Upper lobe of left lung (tissue), 4 donors: ENCODE data around the gene MMP23B.

Experiments used
- POLR2A ChIP-seq, 4 donors: fragments of 450-650 bp; IDR thresholded peaks; one replicate each; pipeline ENCODE4 v1.5.1; 2016 to 2017; ENCODE audit warnings: antibody characterized with exemption in 4 of 4, mild to moderate bottlenecking in 2 of 4
- TF ChIP-seq, protein P1 (sequence below), 6 experiments: fragments of 450-650 bp in 4 of 6; fragments of 200-600 bp in 2 of 6; sonication (generic) in 2 of 6; IDR thresholded peaks; one replicate each; pipeline ENCODE4 v1.5.1; 2016 to 2019; ENCODE audit warnings: antibody characterized with exemption in 6 of 6

DNA sequence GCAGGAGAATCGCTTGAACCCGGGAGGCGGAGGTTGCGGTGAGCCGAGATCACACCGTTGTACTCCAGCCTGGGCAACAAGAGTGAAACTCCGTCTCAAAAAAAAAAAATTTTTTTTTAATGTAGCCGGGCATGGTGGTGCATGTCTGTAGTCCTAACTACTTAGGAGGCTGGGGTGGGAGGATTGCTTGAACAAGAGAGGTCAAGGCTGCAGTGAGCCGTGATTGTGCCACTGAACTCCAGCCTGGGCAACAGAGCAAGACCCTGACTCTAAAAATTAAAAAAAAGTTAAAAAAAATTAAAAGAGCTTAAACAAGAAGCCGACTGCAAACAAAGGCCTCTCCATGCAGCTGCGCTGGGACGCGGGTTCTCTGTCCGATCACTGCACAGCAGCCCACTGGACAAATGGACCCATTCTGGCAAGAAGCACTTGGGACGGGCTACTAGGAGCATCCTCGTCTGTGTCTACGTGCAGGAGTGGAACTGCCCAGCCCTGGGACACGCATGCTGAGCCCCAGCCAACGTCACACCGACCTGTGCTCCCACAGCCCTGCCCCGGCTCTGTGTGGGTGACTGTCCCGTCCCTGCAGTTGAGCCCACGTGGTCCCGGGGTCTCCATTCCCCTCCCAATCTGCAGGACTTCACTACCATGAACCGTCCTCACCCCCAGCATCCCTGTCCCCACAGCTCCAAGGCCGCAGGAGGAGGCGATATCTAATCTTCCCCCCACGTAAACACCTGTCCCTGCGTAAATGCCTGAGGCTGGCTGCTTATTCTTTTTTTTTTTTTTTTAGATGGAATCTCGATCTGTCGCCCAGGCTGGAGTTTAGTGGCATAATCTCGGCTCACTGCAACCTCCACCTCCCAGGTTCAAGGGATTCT, 48.3 kb downstream of the MMP23B start:
- TF ChIP-seq, protein P1, sequence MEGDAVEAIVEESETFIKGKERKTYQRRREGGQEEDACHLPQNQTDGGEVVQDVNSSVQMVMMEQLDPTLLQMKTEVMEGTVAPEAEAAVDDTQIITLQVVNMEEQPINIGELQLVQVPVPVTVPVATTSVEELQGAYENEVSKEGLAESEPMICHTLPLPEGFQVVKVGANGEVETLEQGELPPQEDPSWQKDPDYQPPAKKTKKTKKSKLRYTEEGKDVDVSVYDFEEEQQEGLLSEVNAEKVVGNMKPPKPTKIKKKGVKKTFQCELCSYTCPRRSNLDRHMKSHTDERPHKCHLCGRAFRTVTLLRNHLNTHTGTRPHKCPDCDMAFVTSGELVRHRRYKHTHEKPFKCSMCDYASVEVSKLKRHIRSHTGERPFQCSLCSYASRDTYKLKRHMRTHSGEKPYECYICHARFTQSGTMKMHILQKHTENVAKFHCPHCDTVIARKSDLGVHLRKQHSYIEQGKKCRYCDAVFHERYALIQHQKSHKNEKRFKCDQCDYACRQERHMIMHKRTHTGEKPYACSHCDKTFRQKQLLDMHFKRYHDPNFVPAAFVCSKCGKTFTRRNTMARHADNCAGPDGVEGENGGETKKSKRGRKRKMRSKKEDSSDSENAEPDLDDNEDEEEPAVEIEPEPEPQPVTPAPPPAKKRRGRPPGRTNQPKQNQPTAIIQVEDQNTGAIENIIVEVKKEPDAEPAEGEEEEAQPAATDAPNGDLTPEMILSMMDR (IDR thresholded peaks at IDR 0.05): no peak
- no peak for TF ChIP-seq POLR2A (IDR thresholded peaks at IDR 0.05)
